ENCODE data around the gene SLITRK4. TPM values are rescaled to one million over a fixed set of nuclear protein-coding genes. Genes with fewer than 3 reads are reported as not detected.

Gene SLITRK4
- total and polyA plus RNA-seq, 5 donors = 0.38 to 1.5 (median 1.1) TPM

DNA sequence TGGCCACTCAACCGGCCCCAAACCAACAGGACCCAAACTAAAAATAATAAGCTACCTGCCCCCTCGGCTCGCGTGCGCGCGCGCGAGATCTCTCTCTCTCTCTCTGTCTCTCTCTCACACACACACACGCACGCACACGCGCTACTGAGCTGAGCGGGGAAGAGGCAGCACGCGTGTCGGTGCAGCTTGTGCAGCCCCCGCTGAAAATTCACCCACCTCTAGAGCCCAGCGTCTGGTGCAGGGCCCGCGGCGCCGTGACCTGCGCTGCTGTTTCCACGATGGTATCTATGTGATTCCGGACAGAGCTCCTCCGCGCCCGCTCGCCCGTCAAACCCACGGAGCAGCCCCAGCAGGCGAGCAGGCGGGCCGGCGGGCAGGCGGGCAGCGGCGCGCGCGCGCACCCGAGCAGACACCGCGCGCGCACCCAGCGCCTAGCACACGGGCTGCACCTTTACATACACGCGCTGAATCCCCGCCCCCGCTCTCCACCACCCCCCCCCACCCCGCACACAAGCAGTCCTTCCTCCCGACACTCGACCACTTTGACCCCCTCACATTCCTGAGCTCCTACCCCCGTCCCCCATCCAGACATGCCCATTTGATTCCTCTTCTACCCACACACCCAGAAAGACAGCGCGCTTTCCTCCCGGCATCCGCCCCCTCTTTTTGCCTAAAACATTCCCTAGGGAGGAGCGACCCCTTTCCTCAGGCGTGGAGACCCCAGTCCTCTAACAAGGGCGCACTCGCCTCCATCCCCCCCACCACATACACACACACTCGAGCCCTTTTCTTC is 1.0 kb downstream of the SLITRK4 start:
- peak in 1 of 2 donors; percentile 52 for ATAC-seq
- intact Hi-C loops (cut with DNase I) = no loop called here
- WGBS = under 1% methylated on average over 62 of the region's 67 CpGs
- Histone ChIP-seq H3K27ac (ENCODE audit: low read length) (no peak overlapping the region), H3K4me1 (ENCODE audit: control insufficient read depth, insufficient read depth, low read length) (no peaks in the 10 kb centered on the region), H3K4me3 (ENCODE audit: low read length) (peak overlapping the region; percentile 63), H3K9me3 (ENCODE audit: control insufficient read depth, low read length) (no peaks in the 10 kb centered on the region), H3K27me3 (ENCODE audit: control insufficient read depth, insufficient read depth) (no peaks in the 10 kb centered on the region)
- peak in 2 of 3 donors; percentile 44 to 51 for DNase-seq

DNA sequence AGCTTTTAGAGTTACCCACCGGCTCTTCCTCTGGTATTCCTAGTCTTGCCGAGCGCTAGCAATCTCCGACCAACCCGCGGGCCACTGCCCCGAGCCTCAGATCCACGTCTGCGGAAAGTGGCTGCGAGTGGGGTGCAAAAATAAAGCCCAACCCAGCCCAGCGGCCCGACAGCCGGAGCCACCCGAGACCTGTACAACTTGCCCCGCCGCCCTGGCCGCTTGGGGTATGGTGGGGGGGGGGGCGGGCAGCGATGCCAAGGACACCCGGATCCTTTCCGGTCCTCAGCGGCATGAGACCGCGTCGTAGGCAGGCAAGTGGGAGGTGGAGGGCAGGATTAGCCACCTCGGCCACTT is 1.6 kb downstream of the SLITRK4 start:
- H3K4me1 ChIP-seq (ENCODE audit: control insufficient read depth, insufficient read depth, low read length) = no peaks in the 10 kb centered on the region
- H3K9me3 ChIP-seq (ENCODE audit: control insufficient read depth, low read length) = no peaks in the 10 kb centered on the region
- peak in 1 of 2 donors; percentile 20 for ATAC-seq
- H3K4me3 ChIP-seq (ENCODE audit: low read length) = peak overlapping the region; percentile 63
- DNase-seq = peak in 1 of 3 donors; percentile 38
- intact Hi-C loops (cut with DNase I) = no loop called here
- H3K27me3 ChIP-seq (ENCODE audit: control insufficient read depth, insufficient read depth) = no peaks in the 10 kb centered on the region
- no peak overlapping the region for H3K27ac ChIP-seq (ENCODE audit: low read length)
- under 1% methylated on average over 26 of the region's 26 CpGs for WGBS

DNA sequence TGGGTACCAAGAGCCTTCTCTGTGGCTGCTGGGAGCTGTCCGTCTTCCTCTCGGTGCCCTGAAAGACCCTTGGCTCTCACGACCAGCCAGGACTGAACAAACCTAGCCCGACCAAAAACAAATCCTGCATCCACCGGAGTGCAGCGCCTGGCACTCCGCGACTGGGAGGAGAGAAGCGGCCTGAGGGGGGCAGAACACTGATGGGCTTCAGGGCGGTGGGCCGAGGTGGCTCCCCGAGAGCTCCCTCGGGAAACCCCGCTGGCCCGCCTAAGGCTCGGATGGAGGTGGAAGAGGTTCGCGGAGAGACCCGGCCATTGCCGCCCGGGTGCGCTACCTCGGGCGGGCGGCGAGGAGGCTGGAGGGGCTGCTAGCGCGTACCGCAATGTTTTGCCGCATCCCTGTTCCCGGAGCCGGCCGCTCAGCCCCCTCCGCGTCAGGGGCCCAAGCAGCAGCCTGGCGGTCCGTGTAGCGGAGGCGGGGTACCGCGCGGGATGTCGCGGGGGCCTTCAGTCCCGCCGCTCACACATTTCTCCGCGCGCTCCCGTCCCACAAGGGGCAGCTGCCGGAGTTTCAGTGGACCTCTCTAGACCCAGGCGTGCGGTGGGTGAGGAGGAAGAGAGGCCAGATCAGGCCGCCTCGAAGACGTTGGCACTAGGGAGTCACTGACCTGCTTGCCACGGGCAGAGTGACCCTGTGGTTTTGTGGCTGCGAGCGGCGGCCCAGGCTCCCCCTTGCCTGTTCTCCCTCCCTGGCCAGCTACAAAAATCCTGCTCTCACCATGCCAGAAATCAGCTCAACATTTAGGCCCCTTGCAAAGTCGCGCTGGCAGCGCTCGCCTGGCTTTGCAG is 2.2 kb downstream of the SLITRK4 start:
- no peak overlapping the region for H3K27ac ChIP-seq (ENCODE audit: low read length)
- under 1% methylated on average over 64 of the region's 64 CpGs for WGBS
- no peaks in the 10 kb centered on the region for H3K9me3 ChIP-seq (ENCODE audit: control insufficient read depth, low read length)
- no peaks in the 10 kb centered on the region for H3K4me1 ChIP-seq (ENCODE audit: control insufficient read depth, insufficient read depth, low read length)
- DNase-seq (peak in 2 of 3 donors; percentile 40 to 56), ATAC-seq (peak; percentile 40 to 55)
- intact Hi-C loops (cut with DNase I) = no loop called here
- H3K4me3 ChIP-seq (ENCODE audit: low read length) = peak overlapping the region; percentile 63
- H3K27me3 ChIP-seq (ENCODE audit: control insufficient read depth, insufficient read depth) = no peaks in the 10 kb centered on the region

DNA sequence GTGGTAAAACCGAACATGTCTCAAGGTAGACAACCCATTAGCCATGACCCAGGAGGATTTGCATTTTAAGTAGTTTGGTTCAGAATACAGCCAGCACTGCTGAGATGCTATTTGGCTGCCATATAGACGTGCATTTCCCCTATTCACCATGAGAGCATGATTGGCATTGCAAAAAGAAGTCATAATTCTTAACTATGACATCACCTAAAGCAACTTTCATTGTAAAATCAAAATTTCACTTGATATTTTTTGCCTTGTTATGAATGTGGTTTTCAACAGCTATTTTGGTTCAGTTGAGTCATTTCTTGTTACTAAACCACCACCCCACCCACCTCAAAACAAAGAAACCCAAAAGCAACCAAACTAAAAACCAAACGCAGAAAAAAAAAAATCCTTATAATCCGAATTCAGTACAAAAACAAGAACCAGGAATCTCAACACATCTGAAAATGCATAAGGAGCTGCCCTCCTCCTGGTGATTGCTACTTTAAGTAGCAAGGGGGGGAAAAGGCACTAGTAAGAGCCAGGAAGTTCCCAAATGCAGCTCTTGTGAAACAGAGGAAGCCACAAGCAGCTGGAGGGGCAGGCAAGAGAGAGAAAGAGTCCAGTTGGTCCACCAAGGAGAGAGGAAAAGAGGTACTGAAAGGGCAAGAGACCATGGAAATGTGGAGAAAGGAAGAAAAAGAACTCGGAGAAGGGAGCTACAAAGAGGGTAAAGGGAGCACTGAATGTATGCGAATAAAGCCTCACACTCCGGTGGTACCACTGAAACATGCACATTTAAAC is 3.1 kb downstream of the SLITRK4 start:
- ATAC-seq (peak; percentile 52 to 65), DNase-seq (no peak)
- peak overlapping the region; percentile 63 for H3K4me3 ChIP-seq (ENCODE audit: low read length)
- no peaks in the 10 kb centered on the region for H3K4me1 ChIP-seq (ENCODE audit: control insufficient read depth, insufficient read depth, low read length)
- 22% methylated on average over 7 of the region's 7 CpGs for WGBS
- H3K27me3 ChIP-seq (ENCODE audit: control insufficient read depth, insufficient read depth) = no peaks in the 10 kb centered on the region
- no peak overlapping the region for H3K27ac ChIP-seq (ENCODE audit: low read length)
- H3K9me3 ChIP-seq (ENCODE audit: control insufficient read depth, low read length) = no peaks in the 10 kb centered on the region
- intact Hi-C loops (cut with DNase I) = no loop called here

DNA sequence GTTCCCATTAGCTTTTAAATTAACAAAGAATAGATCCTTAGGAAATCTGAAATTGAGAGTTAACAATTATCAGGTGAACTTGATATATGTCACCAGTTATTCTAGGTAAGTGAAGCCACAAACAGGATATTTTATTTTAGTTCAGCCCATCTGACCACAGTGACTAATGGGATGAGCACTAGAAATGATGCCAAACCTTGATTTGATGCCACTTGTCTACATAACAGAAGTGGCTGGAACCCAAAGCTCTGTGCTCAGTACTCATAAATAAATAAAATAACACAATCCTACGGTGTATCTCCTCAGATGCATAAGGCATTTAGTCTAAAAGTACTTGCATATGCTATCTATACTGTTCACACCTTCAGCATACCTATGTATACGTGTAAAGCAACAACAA is 12.2 kb downstream of the SLITRK4 start:
- ATAC-seq (no peak), DNase-seq (no peak)
- WGBS = 68% methylated on average over 2 of the region's 2 CpGs
- Histone ChIP-seq H3K27me3 (ENCODE audit: control insufficient read depth, insufficient read depth) (no peaks in the 10 kb centered on the region), H3K4me3 (ENCODE audit: low read length) (no peak overlapping the region), H3K4me1 (ENCODE audit: control insufficient read depth, insufficient read depth, low read length) (no peaks in the 10 kb centered on the region), H3K27ac (ENCODE audit: low read length) (no peak overlapping the region), H3K9me3 (ENCODE audit: control insufficient read depth, low read length) (no peaks in the 10 kb centered on the region)
- intact Hi-C loops (cut with DNase I) = no loop called here

DNA sequence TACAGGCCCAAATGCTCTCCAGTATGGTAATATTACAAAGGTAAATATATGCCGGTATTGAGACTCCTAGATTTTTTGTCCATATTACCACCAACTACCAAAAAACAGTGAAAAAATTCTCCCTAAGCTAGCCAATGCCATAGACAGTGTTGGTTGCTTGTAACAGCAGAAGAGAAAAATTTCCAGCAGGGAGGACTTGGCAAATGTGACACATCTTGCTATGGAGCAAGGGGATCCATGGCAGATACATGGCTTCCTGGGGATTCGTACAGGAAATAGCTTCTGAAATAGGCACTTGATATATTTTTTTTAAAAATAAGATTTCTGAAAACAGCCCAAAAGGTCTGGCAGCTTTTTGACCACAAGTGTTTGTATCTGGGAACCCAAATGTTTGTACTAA is 14.6 kb downstream of the SLITRK4 start:
- ATAC-seq (no peak), DNase-seq (no peak)
- H3K4me1 ChIP-seq (ENCODE audit: control insufficient read depth, insufficient read depth, low read length) = no peaks in the 10 kb centered on the region
- H3K9me3 ChIP-seq (ENCODE audit: control insufficient read depth, low read length) = no peaks in the 10 kb centered on the region
- intact Hi-C loops (cut with DNase I) = no loop called here
- no peaks in the 10 kb centered on the region for H3K27me3 ChIP-seq (ENCODE audit: control insufficient read depth, insufficient read depth)
- 66% methylated on average over 2 of the region's 2 CpGs for WGBS
- H3K4me3 ChIP-seq (ENCODE audit: low read length) = no peak overlapping the region
- H3K27ac ChIP-seq (ENCODE audit: low read length) = no peak overlapping the region

DNA sequence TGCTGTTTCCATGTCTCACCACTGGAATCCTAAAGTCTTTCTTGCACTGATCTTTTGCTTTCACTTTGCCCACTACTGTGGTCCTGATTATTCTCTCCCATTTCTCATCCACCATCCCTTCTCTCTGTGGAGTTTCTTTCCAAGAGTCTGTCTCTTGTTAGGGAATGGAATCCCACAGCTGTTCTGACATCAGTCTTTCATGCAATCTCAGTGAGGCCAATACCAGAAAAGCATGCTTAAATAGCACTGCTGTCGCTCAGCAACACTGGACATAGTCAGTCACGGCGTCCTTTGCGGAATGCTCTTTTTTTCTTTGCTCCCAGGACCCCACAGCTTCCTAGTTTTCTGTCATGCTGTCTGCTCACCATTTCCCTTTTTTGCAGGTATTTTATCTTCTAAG is 20.1 kb downstream of the SLITRK4 start:
- Histone ChIP-seq H3K4me1 (ENCODE audit: control insufficient read depth, insufficient read depth, low read length) (no peaks in the 10 kb centered on the region), H3K4me3 (ENCODE audit: low read length) (no peak overlapping the region), H3K27me3 (ENCODE audit: control insufficient read depth, insufficient read depth) (no peaks in the 10 kb centered on the region), H3K9me3 (ENCODE audit: control insufficient read depth, low read length) (no peaks in the 10 kb centered on the region), H3K27ac (ENCODE audit: low read length) (no peak overlapping the region)
- ATAC-seq (no peak), DNase-seq (no peak)
- WGBS = 53% methylated on average over 4 of the region's 4 CpGs
- intact Hi-C loops (cut with DNase I) = no loop called here

DNA sequence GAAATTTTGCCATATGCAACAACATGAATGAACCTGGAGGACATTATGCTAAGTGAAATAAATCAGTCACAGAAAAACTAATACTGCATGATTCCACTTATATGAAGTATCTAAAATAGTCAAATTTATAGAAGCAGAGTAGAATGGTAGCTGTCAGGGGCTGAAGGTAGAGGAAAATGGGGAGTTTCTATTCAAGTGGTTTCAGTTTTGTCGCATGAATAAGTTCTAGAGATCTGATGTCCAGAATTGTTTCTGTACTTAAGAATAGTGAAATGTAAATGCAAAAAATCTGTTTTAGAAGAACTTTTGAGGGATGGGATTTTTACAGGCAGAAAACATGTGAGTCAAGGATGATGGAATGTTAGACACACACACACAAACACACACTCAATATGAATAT is 34.1 kb downstream of the SLITRK4 start:
- Histone ChIP-seq H3K27me3 (ENCODE audit: control insufficient read depth, insufficient read depth) (no peaks in the 10 kb centered on the region), H3K4me3 (ENCODE audit: low read length) (no peak overlapping the region), H3K27ac (ENCODE audit: low read length) (no peak overlapping the region), H3K9me3 (ENCODE audit: control insufficient read depth, low read length) (no peaks in the 10 kb centered on the region), H3K4me1 (ENCODE audit: control insufficient read depth, insufficient read depth, low read length) (no peaks in the 10 kb centered on the region)
- intact Hi-C loops (cut with DNase I) = no loop called here
- ATAC-seq (no peak), DNase-seq (no peak)
- 96% methylated on average over 1 of the region's 1 CpG for WGBS

DNA sequence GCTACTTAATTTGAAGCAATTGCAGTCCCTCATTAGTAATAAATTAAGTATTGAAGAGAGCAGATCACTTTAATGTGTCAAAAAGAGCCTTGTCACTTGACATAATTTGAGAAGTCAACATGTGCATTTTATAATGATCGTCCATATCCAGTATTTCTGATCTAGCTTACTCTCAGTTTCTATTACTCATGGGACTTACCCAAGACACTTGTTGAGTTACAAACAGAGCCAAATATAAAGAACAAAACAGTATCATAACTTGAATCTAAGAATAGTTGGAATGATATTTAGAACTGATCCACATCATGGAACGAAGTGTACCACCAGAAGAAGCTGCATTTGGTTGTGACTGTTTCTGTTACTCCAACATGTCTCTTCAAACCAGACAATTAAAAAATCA is 54.7 kb downstream of the SLITRK4 start:
- Histone ChIP-seq H3K4me1 (ENCODE audit: control insufficient read depth, insufficient read depth, low read length) (no peaks in the 10 kb centered on the region), H3K9me3 (ENCODE audit: control insufficient read depth, low read length) (no peaks in the 10 kb centered on the region), H3K4me3 (ENCODE audit: low read length) (no peak overlapping the region), H3K27me3 (ENCODE audit: control insufficient read depth, insufficient read depth) (no peaks in the 10 kb centered on the region), H3K27ac (ENCODE audit: low read length) (no peak overlapping the region)
- 60% methylated on average over 2 of the region's 2 CpGs for WGBS
- ATAC-seq = no peak
- intact Hi-C loops (cut with DNase I) = no loop called here
- DNase-seq = no peak

DNA sequence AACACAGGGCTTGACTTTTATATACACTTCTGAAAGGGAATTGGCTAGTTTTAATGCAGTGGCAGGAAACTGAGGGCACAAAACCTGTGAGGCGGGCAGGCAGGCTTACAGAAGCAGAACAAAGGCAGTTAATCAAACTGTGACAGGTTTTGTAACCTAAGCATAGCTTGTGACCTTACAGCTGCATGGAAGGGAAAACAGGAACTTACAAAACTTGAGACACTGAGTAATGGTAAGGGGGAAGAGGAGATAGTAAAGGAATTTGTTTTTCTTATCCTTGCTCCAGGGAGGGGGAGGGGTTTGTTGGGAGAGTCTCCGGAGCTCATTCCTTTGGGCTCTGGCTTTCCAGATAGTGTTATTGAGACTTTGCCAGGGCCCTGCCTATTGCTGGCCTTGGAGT is 55.6 kb downstream of the SLITRK4 start:
- Histone ChIP-seq H3K4me3 (ENCODE audit: low read length) (no peak overlapping the region), H3K4me1 (ENCODE audit: control insufficient read depth, insufficient read depth, low read length) (no peaks in the 10 kb centered on the region), H3K27me3 (ENCODE audit: control insufficient read depth, insufficient read depth) (no peaks in the 10 kb centered on the region), H3K9me3 (ENCODE audit: control insufficient read depth, low read length) (no peaks in the 10 kb centered on the region), H3K27ac (ENCODE audit: low read length) (no peak overlapping the region)
- intact Hi-C loops (cut with DNase I) = no loop called here
- ATAC-seq (peak; percentile 19 to 41), DNase-seq (peak in 1 of 3 donors; percentile 39)
- WGBS = 21% methylated on average over 2 of the region's 2 CpGs
